Tibial nerve (tissue), 4 donors: ENCODE data around the gene PGGHG. TPM values are rescaled to one million over a fixed set of nuclear protein-coding genes. Genes with fewer than 3 reads are reported as not detected.

Source experiments
- DNase-seq, 2 donors: peaks; one replicate each; pipeline ENCODE4 v3.0.0-alpha.2; 2019; ENCODE audit warnings: low spot score in 2 of 2
- H3K27ac ChIP-seq, 4 donors: fragments of 200-600 bp; sonication (generic) in 3 of 4; one replicate each; pipeline ENCODE4 v1.5.1; 2017 to 2019; ENCODE audit warnings: mild to moderate bottlenecking in 1 of 4
- H3K27me3 ChIP-seq, 2 donors: fragments of 200-600 bp; sonication (generic) in 1 of 2; one replicate each; pipeline versions ENCODE4 v1.5.1 to v1.6.0; 2017 to 2019
- H3K36me3 ChIP-seq, 3 donors: fragments of 200-600 bp; sonication (generic); one replicate each; pipeline ENCODE4 v1.5.1; 2018 to 2019
- H3K4me1 ChIP-seq, 4 donors: fragments of 200-600 bp; sonication (generic) in 3 of 4; one replicate each; pipeline ENCODE4 v1.5.1; 2017 to 2019
- H3K4me3 ChIP-seq, 4 donors: fragments of 200-600 bp; sonication (generic) in 3 of 4; one replicate each; pipeline ENCODE4 v1.5.1; 2017 to 2019; ENCODE audit warnings: mild to moderate bottlenecking in 1 of 4, moderate library complexity in 1 of 4
- H3K9me3 ChIP-seq, 4 donors: fragments of 200-600 bp; sonication (generic) in 3 of 4; one replicate each; pipeline ENCODE4 v1.5.1; 2017 to 2019
- CTCF ChIP-seq, 5 experiments: fragments of 200-600 bp in 3 of 5; fragments of 450-650 bp in 2 of 5; sonication (generic) in 3 of 5; IDR thresholded peaks; one replicate each; pipeline ENCODE4 v1.5.1; 2016 to 2019; ENCODE audit warnings: antibody characterized with exemption in 5 of 5, mild to moderate bottlenecking in 3 of 5, moderate library complexity in 2 of 5
- EP300 ChIP-seq, 2 donors: sonication (generic); formaldehyde crosslinking; IDR thresholded peaks; one replicate each; pipeline ENCODE4 v1.6.1; 2017; ENCODE audit warnings: antibody characterized with exemption in 2 of 2, mild to moderate bottlenecking in 1 of 2
- POLR2A ChIP-seq, 2 donors: fragments of 450-650 bp; IDR thresholded peaks; one replicate each; pipeline ENCODE4 v1.6.1; 2017; ENCODE audit warnings: antibody characterized with exemption in 2 of 2, mild to moderate bottlenecking in 2 of 2, moderate library complexity in 2 of 2
- WGBS, 2 donors: methylation state at CpG; one replicate each; pipeline ENCODE4 v1.1.5; 2018; 5-methylcytosine and 5-hydroxymethylcytosine counted together
- total RNA-seq, 4 donors: library from RNA; depleted of rRNA; stranded (reverse); fragments of >200 nt; gene quantifications; one replicate each; pipeline ENCODE4 v1.1.0, GENCODE V29; 2016

The PGGHG gene
- total RNA-seq, 4 donors from 2014 or later: 43.7 to 166 (median 55.6) TPM

- H3K27ac ChIP-seq: no peak overlapping the region
- H3K27me3 ChIP-seq: no peaks in the 10 kb centered on the region
- H3K4me3 ChIP-seq: no peak overlapping the region
- H3K9me3 ChIP-seq: no peaks in the 10 kb centered on the region
- H3K36me3 ChIP-seq: peaks cover 0 to 85% (median 47%) of the 10 kb centered on the region in 3 donors
- H3K4me1 ChIP-seq: peaks cover 0 to 9% (median 0%) of the 10 kb centered on the region in 4 donors
- 86 to 87% methylated on average over 5 of the region's 5 CpGs for WGBS, 2 donors
- TF ChIP-seq POLR2A (IDR thresholded peaks at IDR 0.05) (no peak), EP300 (IDR thresholded peaks at IDR 0.05) (no peak), CTCF (IDR thresholded peaks at IDR 0.05) (no peak)
- DNase-seq: no peak
These were observed 38.7 kb upstream of the PGGHG start for GRCh38 chr11:250274-250673.

GRCh38 chr11:250740-251299, 38.1 kb upstream of the PGGHG start:
- Histone ChIP-seq H3K27ac (no peak overlapping the region), H3K4me3 (no peak overlapping the region), H3K27me3 (no peaks in the 10 kb centered on the region), H3K4me1 (peaks cover 0 to 9% (median 0%) of the 10 kb centered on the region in 4 donors), H3K36me3 (peaks cover 0 to 81% (median 45%) of the 10 kb centered on the region in 3 donors), H3K9me3 (no peaks in the 10 kb centered on the region)
- DNase-seq: peak; percentile 52 to 70
- WGBS, 2 donors: 70 to 71% methylated on average over 10 of the region's 10 CpGs
- TF ChIP-seq EP300 (IDR thresholded peaks at IDR 0.05) (peak in 1 of 2 donors; percentile 15), POLR2A (IDR thresholded peaks at IDR 0.05) (no peak), CTCF (IDR thresholded peaks at IDR 0.05) (peak; percentile 48 to 70 (median 62))

GRCh38 chr11:251550-251949, 37.4 kb upstream of the PGGHG start:
- 70 to 77% methylated on average over 10 of the region's 10 CpGs for WGBS, 2 donors
- no peak overlapping the region for H3K4me3 ChIP-seq
- no peaks in the 10 kb centered on the region for H3K27me3 ChIP-seq
- H3K9me3 ChIP-seq: no peaks in the 10 kb centered on the region
- TF ChIP-seq EP300 (IDR thresholded peaks at IDR 0.05) (no peak), CTCF (IDR thresholded peaks at IDR 0.05) (no peak), POLR2A (IDR thresholded peaks at IDR 0.05) (no peak)
- H3K27ac ChIP-seq: no peak overlapping the region
- peaks cover 0 to 74% (median 38%) of the 10 kb centered on the region in 3 donors for H3K36me3 ChIP-seq
- peaks cover 0 to 9% (median 0%) of the 10 kb centered on the region in 4 donors for H3K4me1 ChIP-seq
- no peak for DNase-seq

- DNase-seq: no peak
- no peaks in the 10 kb centered on the region for H3K27me3 ChIP-seq
- 83 to 85% methylated on average over 8 of the region's 8 CpGs for WGBS, 2 donors
- TF ChIP-seq EP300 (IDR thresholded peaks at IDR 0.05): no peak
- H3K4me1 ChIP-seq: peaks cover 0 to 9% (median 0%) of the 10 kb centered on the region in 4 donors
- no peak overlapping the region for H3K4me3 ChIP-seq
- H3K36me3 ChIP-seq: peaks cover 0 to 62% (median 29%) of the 10 kb centered on the region in 3 donors
- H3K9me3 ChIP-seq: no peaks in the 10 kb centered on the region
- H3K27ac ChIP-seq: no peak overlapping the region
These were observed 36.3 kb upstream of the PGGHG start for GRCh38 chr11:252666-253065.

GRCh38 chr11:253160-253885, 35.6 kb upstream of the PGGHG start:
- no peaks in the 10 kb centered on the region for H3K27me3 ChIP-seq
- H3K36me3 ChIP-seq: peaks cover 0 to 56% (median 24%) of the 10 kb centered on the region in 3 donors
- no peaks in the 10 kb centered on the region for H3K9me3 ChIP-seq
- no peak overlapping the region for H3K4me3 ChIP-seq
- no peak for TF ChIP-seq POLR2A (IDR thresholded peaks at IDR 0.05)
- TF ChIP-seq EP300 (IDR thresholded peaks at IDR 0.05): no peak
- no peak for TF ChIP-seq CTCF (IDR thresholded peaks at IDR 0.05)
- no peak for DNase-seq
- WGBS, 2 donors: 64 to 67% methylated on average over 13 of the region's 13 CpGs
- peaks cover 0 to 9% (median 0%) of the 10 kb centered on the region in 4 donors for H3K4me1 ChIP-seq
- no peak overlapping the region for H3K27ac ChIP-seq
